HG03521 (cell line): ENCODE measurements around the gene MDH1B.
"Not testable (repeated sequence)": the region's sequence is repeated elsewhere in the genome, so short reads cannot be mapped to it uniquely, and the experiment has no call there.

Source experiments
- ATAC-seq: cut with Tn5 transposase; IDR thresholded peaks from one replicate; pipeline ENCODE4 v1.9.1; 2021; ENCODE audit warnings: mild to moderate bottlenecking, moderate library complexity; ENCODE audit not compliant: unreplicated experiment

The MDH1B gene

GRCh38 chr2:206765242-206766056, at the start of gene MDH1B, which contains the start of gene FASTKD2:
MDH1B (minus strand) TSS chr2:206765328; CDS start chr2:206765271, 57 bp downstream.
FASTKD2 (plus strand) TSS chr2:206765606; CDS start chr2:206766694, 1,088 bp downstream.
- ATAC-seq = peak; percentile 88

GRCh38 chr2:206814498-206814897, 49.4 kb upstream of the MDH1B start:
- no peak for ATAC-seq

GRCh38 chr2:206812471-206812870, 47.3 kb upstream of the MDH1B start:
- not testable (repeated sequence) for ATAC-seq

GRCh38 chr2:206807624-206808023, 42.5 kb upstream of the MDH1B start:
- ATAC-seq = not testable (repeated sequence)

GRCh38 chr2:206805887-206806607, 40.9 kb upstream of the MDH1B start:
- ATAC-seq = no peak

- ATAC-seq = no peak
Measured at GRCh38 chr2:206804326-206804725, 39.2 kb upstream of the MDH1B start.

GRCh38 chr2:206802654-206803514, 37.8 kb upstream of the MDH1B start:
- ATAC-seq = no peak

- no peak for ATAC-seq
Measured at GRCh38 chr2:206801418-206802189, 36.5 kb upstream of the MDH1B start.

GRCh38 chr2:206800506-206801417, 35.6 kb upstream of the MDH1B start:
- peak; percentile 60 for ATAC-seq

GRCh38 chr2:206799083-206799482, 34.0 kb upstream of the MDH1B start:
- no peak for ATAC-seq

- ATAC-seq = peak; percentile 58
Measured at GRCh38 chr2:206798000-206798399, 32.9 kb upstream of the MDH1B start.

GRCh38 chr2:206797376-206797775, 32.2 kb upstream of the MDH1B start:
- no peak for ATAC-seq

- ATAC-seq = no peak
Measured at GRCh38 chr2:206792645-206793044, 27.5 kb upstream of the MDH1B start.

- ATAC-seq = no peak
Measured at GRCh38 chr2:206790311-206790935, 25.3 kb upstream of the MDH1B start.

- no peak for ATAC-seq
Measured at GRCh38 chr2:206784559-206785353, 19.6 kb upstream of the MDH1B start.

GRCh38 chr2:206783718-206784117, 18.6 kb upstream of the MDH1B start:
- no peak for ATAC-seq

GRCh38 chr2:206780671-206781070, 15.5 kb upstream of the MDH1B start:
- no peak for ATAC-seq

- ATAC-seq = no peak
Measured at GRCh38 chr2:206776432-206776831, 11.3 kb upstream of the MDH1B start.
